ENCODE results near the gene PRKAG1.

PRKAG1 gene

GRCh38 chr12:49030714-49031572 lies 12.4 kb upstream of the PRKAG1 start:
- no peak for DNase-seq

GRCh38 chr12:49030119-49030518 lies 11.5 kb upstream of the PRKAG1 start:
- DNase-seq = no peak

GRCh38 chr12:49028666-49029275 lies 10.2 kb upstream of the PRKAG1 start:
- DNase-seq = no peak

- no peak for DNase-seq
Measured at GRCh38 chr12:49027846-49028555, 9.4 kb upstream of the PRKAG1 start.

- no peak for DNase-seq
Measured at GRCh38 chr12:49026678-49027480, 8.3 kb upstream of the PRKAG1 start.

GRCh38 chr12:49026101-49026500 lies 7.5 kb upstream of the PRKAG1 start:
- no peak for DNase-seq

GRCh38 chr12:49025463-49025862 lies 6.9 kb upstream of the PRKAG1 start:
- no peak for DNase-seq

GRCh38 chr12:49024543-49024942 lies 6.0 kb upstream of the PRKAG1 start:
- DNase-seq = no peak

GRCh38 chr12:49023812-49024211 lies 5.2 kb upstream of the PRKAG1 start:
- DNase-seq = no peak

- no peak for DNase-seq
Measured at GRCh38 chr12:49022558-49023178, 4.1 kb upstream of the PRKAG1 start.

GRCh38 chr12:49021292-49021915 lies 2.8 kb upstream of the PRKAG1 start:
- DNase-seq = no peak

GRCh38 chr12:49020441-49020840 lies 1.9 kb upstream of the PRKAG1 start:
- no peak for DNase-seq

GRCh38 chr12:49019443-49020324 lies 1.1 kb upstream of the PRKAG1 start:
- peak; percentile 91 for DNase-seq

GRCh38 chr12:49019120-49019430 lies 499 bp upstream of the PRKAG1 start:
- DNase-seq = no peak

GRCh38 chr12:49017891-49018260 lies 700 bp downstream of the PRKAG1 start:
- DNase-seq = peak; percentile 73

GRCh38 chr12:49015196-49015595 lies 3.4 kb downstream of the PRKAG1 start:
- peak; percentile 61 for DNase-seq

GRCh38 chr12:49014547-49014946 lies 4.0 kb downstream of the PRKAG1 start:
- no peak for DNase-seq

- peak; percentile 32 for DNase-seq
Measured at GRCh38 chr12:49013428-49013827, 5.1 kb downstream of the PRKAG1 start.

- DNase-seq = no peak
Measured at GRCh38 chr12:49012739-49013138, 5.8 kb downstream of the PRKAG1 start.

- no peak for DNase-seq
Measured at GRCh38 chr12:49010092-49010668, 8.4 kb downstream of the PRKAG1 start.

GRCh38 chr12:49008943-49009342 lies 9.6 kb downstream of the PRKAG1 start:
- no peak for DNase-seq
